SU-DHL-6 (cell line): Measurements from ENCODE around the gene RBMS1.

Source experiments
- CTCF ChIP-seq: fragments of 200-600 bp; sonication (generic); IDR thresholded peaks from one replicate; pipeline ENCODE4 v1.5.1; 2017; ENCODE audit warnings: antibody characterized with exemption, mild to moderate bottlenecking, low read length, moderate library complexity; ENCODE audit not compliant: insufficient read depth, poor library complexity, severe bottlenecking
- EZH2phosphoT487 ChIP-seq: fragments of 200-600 bp; sonication (generic), shearing (Covaris generic); conservative IDR thresholded peaks from 2 replicates; pipeline ENCODE4 v1.6.1; 2018; ENCODE audit warnings: mild to moderate bottlenecking, antibody characterized with exemption, low read length, moderate library complexity, mixed read lengths

DNA sequence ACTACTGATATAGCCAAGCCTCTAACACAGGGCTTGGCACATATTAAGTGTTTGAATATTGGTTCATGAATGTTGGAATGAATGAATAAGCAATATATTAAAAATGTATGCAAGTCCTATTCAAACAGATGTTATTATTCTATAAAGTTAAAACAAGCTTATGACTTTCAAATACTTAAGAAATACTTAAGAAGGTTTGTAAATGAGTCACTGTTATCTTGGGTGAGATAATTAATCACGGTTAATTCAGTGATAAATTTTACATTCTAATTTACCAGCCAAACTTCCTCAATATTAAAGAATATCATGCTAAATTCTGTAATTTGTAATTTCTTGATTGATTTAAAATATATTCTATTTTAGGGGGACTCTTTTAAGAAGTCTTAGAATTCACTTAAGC lies 74.8 kb downstream of the RBMS1 start:
- TF ChIP-seq CTCF (no peak), EZH2phosphoT487 (no peak)
